G401.6 (cell line): ENCODE measurements around the gene STXBP6.

Source experiments
- FAIRE-seq: peaks from 2 replicates; lab custom pipeline; 2012; peaks lifted over from hg19 to GRCh38; lab: Jason Lieb, UNC

The STXBP6 gene

GRCh38 chr14:25049568-25050268 is at the start of gene STXBP6:
STXBP6 (minus strand) TSS chr14:25050147; CDS start chr14:24974818, 75,329 bp downstream.
- FAIRE-seq = no peak

- no peak for FAIRE-seq
These were observed 47.2 kb upstream of the STXBP6 start for GRCh38 chr14:25097120-25097519.

GRCh38 chr14:25095736-25096437 is 45.9 kb upstream of the STXBP6 start:
- no peak for FAIRE-seq

- FAIRE-seq = no peak
These were observed 44.4 kb upstream of the STXBP6 start for GRCh38 chr14:25094171-25094907.

GRCh38 chr14:25092258-25092740 is 42.4 kb upstream of the STXBP6 start:
- FAIRE-seq = no peak

- FAIRE-seq = no peak
These were observed 40.9 kb upstream of the STXBP6 start for GRCh38 chr14:25090716-25091454.

GRCh38 chr14:25090256-25090655 is 40.3 kb upstream of the STXBP6 start:
- FAIRE-seq = no peak

- FAIRE-seq = no peak
These were observed 39.5 kb upstream of the STXBP6 start for GRCh38 chr14:25089496-25089895.

- FAIRE-seq = no peak
These were observed 37.0 kb upstream of the STXBP6 start for GRCh38 chr14:25086821-25087396.

- no peak for FAIRE-seq
These were observed 36.1 kb upstream of the STXBP6 start for GRCh38 chr14:25086081-25086480.

GRCh38 chr14:25080682-25081081 is 30.7 kb upstream of the STXBP6 start:
- no peak for FAIRE-seq

- no peak for FAIRE-seq
These were observed 29.4 kb upstream of the STXBP6 start for GRCh38 chr14:25079311-25079710.

GRCh38 chr14:25074099-25074685 is 24.2 kb upstream of the STXBP6 start:
- FAIRE-seq = no peak

GRCh38 chr14:25069879-25070278 is 19.9 kb upstream of the STXBP6 start:
- no peak for FAIRE-seq

- FAIRE-seq = no peak
These were observed 17.7 kb upstream of the STXBP6 start for GRCh38 chr14:25067600-25067999.

GRCh38 chr14:25062022-25062321 is 12.0 kb upstream of the STXBP6 start:
- no peak for FAIRE-seq

GRCh38 chr14:25056688-25057078 is 6.7 kb upstream of the STXBP6 start:
- no peak for FAIRE-seq

- FAIRE-seq = no peak
These were observed 6.2 kb upstream of the STXBP6 start for GRCh38 chr14:25055992-25056687.

- FAIRE-seq = no peak
These were observed 5.1 kb upstream of the STXBP6 start for GRCh38 chr14:25055005-25055404.

GRCh38 chr14:25053585-25053984 is 3.6 kb upstream of the STXBP6 start:
- no peak for FAIRE-seq

- FAIRE-seq = no peak
These were observed 3.0 kb upstream of the STXBP6 start for GRCh38 chr14:25052921-25053320.
